Esophagus muscularis mucosa (tissue), 4 donors: Measurements from ENCODE around the gene ST7L. TPM values are rescaled to one million over a fixed set of nuclear protein-coding genes. Genes with fewer than 3 reads are reported as not detected.

Source experiments
- DNase-seq: peaks from one replicate; pipeline ENCODE4 v3.0.0-alpha.2; 2017; ENCODE audit errors: extremely low spot score
- H3K27ac ChIP-seq, 4 donors: fragments of 200-600 bp; sonication (generic); replicated peaks in 1 of 4; 1 replicate in 3 of 4; 2 replicates in 1 of 4; pipeline ENCODE4 v1.5.1; 2016 to 2019; ENCODE audit warnings: mild to moderate bottlenecking in 1 of 4
- H3K27me3 ChIP-seq, 4 donors: fragments of 200-600 bp; sonication (generic); one replicate each; pipeline versions ENCODE4 v1.5.1 to v1.6.0; 2016 to 2019
- H3K36me3 ChIP-seq, 4 donors: fragments of 200-600 bp; sonication (generic); one replicate each; pipeline ENCODE4 v1.5.1; 2016 to 2019
- H3K4me1 ChIP-seq, 4 donors: fragments of 200-600 bp; sonication (generic); one replicate each; pipeline ENCODE4 v1.5.1; 2016 to 2019
- H3K4me3 ChIP-seq, 4 donors: fragments of 200-600 bp; sonication (generic); 1 replicate in 2 of 4; 2 replicates in 2 of 4; pipeline ENCODE4 v1.5.1; 2016 to 2019; ENCODE audit warnings: mild to moderate bottlenecking in 4 of 4, moderate library complexity in 1 of 4
- H3K9me3 ChIP-seq, 4 donors: fragments of 200-600 bp; sonication (generic); 1 replicate in 3 of 4; 2 replicates in 1 of 4; pipeline ENCODE4 v1.5.1; 2016 to 2019
- CTCF ChIP-seq, 3 experiments: fragments of 200-600 bp in 2 of 3; fragments of 450-650 bp in 1 of 3; sonication (generic) in 2 of 3; IDR thresholded peaks; one replicate each; pipeline ENCODE4 v1.5.1; 2017 to 2019; ENCODE audit warnings: antibody characterized with exemption in 3 of 3, mild to moderate bottlenecking in 2 of 3, moderate library complexity in 1 of 3
- EP300 ChIP-seq: sonication (generic); formaldehyde crosslinking; IDR thresholded peaks from one replicate; pipeline ENCODE4 v1.6.1; 2017; ENCODE audit warnings: antibody characterized with exemption
- POLR2A ChIP-seq: fragments of 450-650 bp; IDR thresholded peaks from one replicate; pipeline ENCODE4 v1.6.1; 2017; ENCODE audit warnings: antibody characterized with exemption, moderate library complexity, mild to moderate bottlenecking, low read depth
- POLR2AphosphoS5 ChIP-seq, 2 donors: sonication (generic); formaldehyde crosslinking; IDR thresholded peaks; one replicate each; pipeline ENCODE4 v1.6.1; 2017; ENCODE audit warnings: antibody characterized with exemption in 2 of 2
- WGBS: methylation state at CpG from one replicate; pipeline ENCODE4 v1.1.5; 2018; 5-methylcytosine and 5-hydroxymethylcytosine counted together
- intact Hi-C: fragments of 100-400 bp; cut with DNase I; formaldehyde crosslinking; loops from one replicate; pipeline ENCODE4 v1.15.1; 2023
- total RNA-seq, 4 donors: library from RNA; depleted of rRNA; stranded (reverse); fragments of >200 nt; gene quantifications; one replicate each; pipeline versions ENCODE4 v1.1.0 to v1.2.1, GENCODE V29; 2016

Gene ST7L
- total RNA-seq, 4 donors from 2014 or later: 12.9 to 23.0 (median 21.0) TPM

GRCh38 chr1:112520166-112520565, 98.8 kb downstream of the ST7L start:
- DNase-seq: no peak
- Histone ChIP-seq H3K4me1 (peaks cover 6 to 11% (median 9%) of the 10 kb centered on the region in 4 donors), H3K9me3 (no peaks in the 10 kb centered on the region), H3K4me3 (no peak overlapping the region), H3K27me3 (no peaks in the 10 kb centered on the region), H3K36me3 (peaks cover 13 to 25% (median 16%) of the 10 kb centered on the region in 4 donors), H3K27ac (no peak overlapping the region)
- TF ChIP-seq POLR2A (no peak), POLR2AphosphoS5 (IDR thresholded peaks at IDR 0.05) (no peak), EP300 (no peak), CTCF (IDR thresholded peaks at IDR 0.05) (no peak)
- intact Hi-C loops: no loop called here
- 82% methylated on average over 9 of the region's 9 CpGs for WGBS

DNA sequence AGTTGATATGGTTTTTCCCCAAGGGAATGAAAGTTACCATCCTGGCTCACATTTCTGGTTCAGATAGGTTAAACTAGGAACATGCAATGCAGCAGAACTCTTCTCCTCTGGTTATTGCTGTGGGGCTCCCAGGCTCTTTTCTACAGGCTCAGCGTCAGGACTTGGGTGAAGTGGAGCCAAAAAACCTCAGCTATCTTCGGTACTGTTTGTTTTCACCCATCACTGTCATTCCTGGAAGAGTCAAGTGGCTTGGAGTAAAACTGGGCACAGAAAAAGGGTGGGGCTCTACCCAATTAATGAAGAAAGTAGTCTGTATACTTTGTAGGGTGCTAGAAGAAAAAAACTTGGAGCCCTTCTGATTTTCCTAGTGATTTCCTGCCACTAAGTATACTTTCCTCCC, 100.8 kb downstream of the ST7L start:
- no peak for TF ChIP-seq POLR2A
- TF ChIP-seq POLR2AphosphoS5 (IDR thresholded peaks at IDR 0.05): no peak
- no peak for TF ChIP-seq EP300
- TF ChIP-seq CTCF (IDR thresholded peaks at IDR 0.05): no peak
- Histone ChIP-seq H3K27me3 (no peaks in the 10 kb centered on the region), H3K4me3 (no peak overlapping the region), H3K27ac (no peak overlapping the region), H3K4me1 (peaks cover 6 to 16% (median 9%) of the 10 kb centered on the region in 4 donors), H3K9me3 (no peaks in the 10 kb centered on the region), H3K36me3 (peaks cover 5 to 13% (median 11%) of the 10 kb centered on the region in 4 donors)
- WGBS: 78% methylated on average over 2 of the region's 2 CpGs
- intact Hi-C loops: no loop called here
- no peak for DNase-seq

DNA sequence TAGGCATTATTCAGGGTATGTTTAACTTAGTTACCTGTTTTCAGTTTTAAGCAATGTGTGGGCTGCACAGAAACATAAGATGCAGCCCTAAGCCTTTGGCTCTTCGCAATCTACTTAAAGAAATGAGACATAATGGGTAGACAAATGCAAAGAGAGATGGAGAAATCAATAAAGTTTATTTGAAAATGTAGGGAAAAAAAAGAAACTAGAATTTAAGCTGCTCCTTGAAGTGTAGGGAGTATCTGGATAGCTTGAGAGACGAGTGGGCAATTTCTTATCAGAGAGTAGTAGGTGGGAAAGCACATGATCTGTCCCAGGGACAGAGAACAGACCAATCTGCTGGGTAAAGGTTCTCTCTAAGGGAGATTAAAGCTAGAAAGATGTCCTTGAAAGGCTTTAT, 101.3 kb downstream of the ST7L start:
- Histone ChIP-seq H3K9me3 (no peaks in the 10 kb centered on the region), H3K27me3 (no peaks in the 10 kb centered on the region), H3K4me3 (no peak overlapping the region), H3K4me1 (peaks cover 6 to 19% (median 9%) of the 10 kb centered on the region in 4 donors), H3K36me3 (peaks cover under 1 to 12% (median 10%) of the 10 kb centered on the region in 4 donors), H3K27ac (no peak overlapping the region)
- intact Hi-C loops: no loop called here
- no peak for DNase-seq
- WGBS: 95% methylated on average over 2 of the region's 2 CpGs
- TF ChIP-seq POLR2AphosphoS5 (IDR thresholded peaks at IDR 0.05) (no peak), POLR2A (no peak), EP300 (no peak), CTCF (IDR thresholded peaks at IDR 0.05) (no peak)

GRCh38 chr1:112517231-112517630, 101.7 kb downstream of the ST7L start:
- intact Hi-C loops: no loop called here
- H3K27ac ChIP-seq: no peak overlapping the region
- no peaks in the 10 kb centered on the region for H3K9me3 ChIP-seq
- peaks cover 0 to 9% (median 6%) of the 10 kb centered on the region in 4 donors for H3K36me3 ChIP-seq
- H3K27me3 ChIP-seq: no peaks in the 10 kb centered on the region
- 92% methylated on average over 6 of the region's 9 CpGs for WGBS
- peaks cover 6 to 22% (median 9%) of the 10 kb centered on the region in 4 donors for H3K4me1 ChIP-seq
- TF ChIP-seq POLR2A (no peak), POLR2AphosphoS5 (IDR thresholded peaks at IDR 0.05) (no peak), CTCF (IDR thresholded peaks at IDR 0.05) (no peak), EP300 (no peak)
- H3K4me3 ChIP-seq: no peak overlapping the region
- no peak for DNase-seq

DNA sequence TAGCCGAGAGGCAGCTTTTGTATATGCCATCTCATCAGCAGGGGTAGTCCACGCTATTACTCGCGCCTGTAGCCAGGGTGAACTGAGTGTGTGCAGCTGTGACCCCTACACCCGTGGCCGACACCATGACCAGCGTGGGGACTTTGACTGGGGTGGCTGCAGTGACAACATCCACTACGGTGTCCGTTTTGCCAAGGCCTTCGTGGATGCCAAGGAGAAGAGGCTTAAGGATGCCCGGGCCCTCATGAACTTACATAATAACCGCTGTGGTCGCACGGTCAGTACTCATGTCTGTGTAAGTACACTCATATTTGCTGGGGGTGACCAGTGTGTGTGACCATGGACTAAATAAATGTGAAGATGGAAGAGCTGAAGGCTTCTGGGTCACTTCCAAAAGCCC, 102.8 kb downstream of the ST7L start:
- no peak overlapping the region for H3K4me3 ChIP-seq
- no peak overlapping the region for H3K27ac ChIP-seq
- no peak for DNase-seq
- no peaks in the 10 kb centered on the region for H3K9me3 ChIP-seq
- H3K27me3 ChIP-seq: no peaks in the 10 kb centered on the region
- WGBS: 95% methylated on average over 12 of the region's 14 CpGs
- TF ChIP-seq EP300 (no peak), CTCF (IDR thresholded peaks at IDR 0.05) (no peak), POLR2A (no peak), POLR2AphosphoS5 (IDR thresholded peaks at IDR 0.05) (no peak)
- intact Hi-C loops: no loop called here
- peaks cover 0 to 9% (median 2%) of the 10 kb centered on the region in 4 donors for H3K36me3 ChIP-seq
- H3K4me1 ChIP-seq: peaks cover 6 to 22% (median 9%) of the 10 kb centered on the region in 4 donors
